LNCaP clone FGC (cell line): ENCODE results near the gene TGFB1.

Source experiments
- DNase-seq: peaks from one replicate; pipeline ENCODE4 v3.0.0-alpha.2; 2011; ENCODE audit warnings: low read depth
- H3K4me3 ChIP-seq: 2 replicates; pipeline ENCODE4 v1.5.1; 2011; ENCODE audit warnings: mild to moderate bottlenecking, low read depth, low read length, control low read depth
- CTCF ChIP-seq: IDR thresholded peaks from 2 replicates; pipeline ENCODE4 v1.5.1; 2012; ENCODE audit warnings: mild to moderate bottlenecking; ENCODE audit not compliant: control insufficient read depth, insufficient read depth; ENCODE audit errors: extremely low read depth

Gene TGFB1

GRCh38 chr19:41308450-41309179, 45.1 kb downstream of the TGFB1 start:
- DNase-seq = peak; percentile 18
- TF ChIP-seq CTCF = peak; percentile 69

GRCh38 chr19:41307954-41308449, 45.7 kb downstream of the TGFB1 start:
- no peak for TF ChIP-seq CTCF
- H3K4me3 ChIP-seq = no peak overlapping the region
- no peak for DNase-seq

More at GRCh38 chr19:41308450-41309179, 45.1 kb downstream of the TGFB1 start:
- no peak overlapping the region for H3K4me3 ChIP-seq

- no peak for DNase-seq
- no peak overlapping the region for H3K4me3 ChIP-seq
- no peak for TF ChIP-seq CTCF
Observed at GRCh38 chr19:41307090-41307875, 46.4 kb downstream of the TGFB1 start.

- TF ChIP-seq CTCF = no peak
- H3K4me3 ChIP-seq = no peak overlapping the region
- DNase-seq = no peak
Observed at GRCh38 chr19:41305927-41306793, 47.6 kb downstream of the TGFB1 start.

GRCh38 chr19:41304706-41305483, 48.8 kb downstream of the TGFB1 start:
- H3K4me3 ChIP-seq = no peak overlapping the region
- no peak for TF ChIP-seq CTCF
- no peak for DNase-seq

GRCh38 chr19:41303954-41304353, 49.8 kb downstream of the TGFB1 start:
- TF ChIP-seq CTCF = no peak
- no peak for DNase-seq
- no peak overlapping the region for H3K4me3 ChIP-seq
